H1 (cell line): ENCODE data around the gene UBE3B. TPM values are rescaled to one million over a fixed set of nuclear protein-coding genes. Genes with fewer than 3 reads are reported as not detected.

Source experiments
- CTCF ChIA-PET: fragments of 300-600 bp; sonication (Branson Sonifier 250); formaldehyde crosslinking; loops from one replicate; lab custom pipeline; 2021; ENCODE audit not compliant: partially characterized antibody; lab: Charles Lee
- POLR2A ChIA-PET: fragments of 300-600 bp; sonication (Branson Sonifier 250); formaldehyde crosslinking; loops from one replicate; lab custom pipeline; 2021; ENCODE audit warnings: inconsistent platforms; ENCODE audit not compliant: partially characterized antibody; lab: Charles Lee
- DNase-seq, 2 experiments: peaks; one replicate each; pipeline versions ENCODE4 v3.0.0 to v3.0.0-alpha.2; 2010 to 2022; ENCODE audit warnings: low spot score in 2 of 2, low read depth in 1 of 2, mixed read lengths in 1 of 2
- FAIRE-seq: peaks from 2 replicates; lab custom pipeline; 2011; peaks lifted over from hg19 to GRCh38; lab: Jason Lieb, UNC
- H2AFZ ChIP-seq: 2 replicates; pipeline ENCODE4 v1.8.1; 2012; ENCODE audit warnings: low read length, inconsistent platforms
- H2AK5ac ChIP-seq: 2 replicates; pipeline ENCODE4 v1.6.1; 2013; ENCODE audit warnings: low read depth, low read length
- H2BK120ac ChIP-seq: replicated peaks from 2 replicates; pipeline ENCODE3; 2013; ENCODE audit warnings: low read depth, low read length, inconsistent platforms
- H2BK12ac ChIP-seq: 2 replicates; pipeline ENCODE4 v1.6.1; 2013; ENCODE audit warnings: low read depth, low read length
- H2BK15ac ChIP-seq: 2 replicates; pipeline ENCODE4 v1.6.1; 2013; ENCODE audit warnings: low read length
- H2BK20ac ChIP-seq: 2 replicates; pipeline ENCODE4 v1.6.1; 2013; ENCODE audit warnings: low read length
- H2BK5ac ChIP-seq: 2 replicates; pipeline ENCODE4 v1.6.1; 2013; ENCODE audit warnings: low read depth, low read length
- H3K14ac ChIP-seq: 2 replicates; pipeline ENCODE4 v1.6.1; 2013; ENCODE audit warnings: inconsistent platforms; ENCODE audit not compliant: insufficient read length
- H3K18ac ChIP-seq: 2 replicates; pipeline ENCODE4 v1.6.1; 2013; ENCODE audit warnings: low read length; ENCODE audit errors: extremely low read depth
- H3K23ac ChIP-seq: 2 replicates; pipeline ENCODE4 v1.6.1; 2013; ENCODE audit warnings: inconsistent platforms; ENCODE audit not compliant: insufficient read length
- H3K23me2 ChIP-seq: 2 replicates; pipeline ENCODE4 v1.6.1; 2013; ENCODE audit warnings: low read depth, low read length
- H3K27ac ChIP-seq: 2 replicates; pipeline ENCODE4 v1.6.1; 2011; ENCODE audit warnings: low read depth, low read length, inconsistent platforms
- H3K27me3 ChIP-seq, 4 experiments: replicated peaks in 1 of 4; 1 replicate in 1 of 4; 2 replicates in 3 of 4; pipeline versions ENCODE4 v1.6.1 to v1.8.1; 2011 to 2013; ENCODE audit warnings: low read length in 3 of 4, mild to moderate bottlenecking in 3 of 4, inconsistent platforms in 2 of 4, mixed read lengths in 2 of 4, moderate library complexity in 1 of 4; ENCODE audit not compliant: control insufficient read depth in 3 of 4, insufficient read depth in 3 of 4; ENCODE audit errors: extremely low read depth in 1 of 4
- H3K36me3 ChIP-seq, 4 experiments: 2 replicates each; pipeline versions ENCODE4 v1.6.1 to v1.8.1; 2011 to 2013; ENCODE audit warnings: mild to moderate bottlenecking in 4 of 4, low read length in 3 of 4, moderate library complexity in 2 of 4, control low read depth in 1 of 4, inconsistent platforms in 1 of 4; ENCODE audit not compliant: insufficient read depth in 4 of 4, control insufficient read depth in 2 of 4
- H3K4ac ChIP-seq: replicated peaks from 2 replicates; pipeline ENCODE3; 2013; ENCODE audit warnings: low read length, low read depth, mixed read lengths, inconsistent platforms; ENCODE audit not compliant: insufficient read length
- H3K4me1 ChIP-seq, 4 experiments: replicated peaks in 1 of 4; 1 replicate in 1 of 4; 2 replicates in 3 of 4; pipeline versions ENCODE4 v1.6.1 to v1.8.1; 2011 to 2013; ENCODE audit warnings: low read length in 3 of 4, inconsistent platforms in 2 of 4, mixed read lengths in 1 of 4; ENCODE audit not compliant: insufficient read depth in 4 of 4, control insufficient read depth in 3 of 4
- H3K4me2 ChIP-seq, 2 experiments: 2 replicates each; pipeline versions ENCODE4 v1.6.1 to v1.8.1; 2011 to 2013; ENCODE audit warnings: low read depth in 2 of 2, low read length in 2 of 2, control low read depth in 1 of 2, inconsistent platforms in 1 of 2, mild to moderate bottlenecking in 1 of 2; ENCODE audit not compliant: insufficient read depth in 1 of 2
- H3K4me3 ChIP-seq, 4 experiments: fragments of 200-600, 300-600 bp in 1 of 4; sonication (generic), shearing (Covaris generic), sonication (Bioruptor Twin) in 1 of 4; 2 replicates each; pipeline versions ENCODE4 v1.5.1 to v1.8.1; 2011 to 2016; ENCODE audit warnings: low read length in 4 of 4, low read depth in 3 of 4, control low read depth in 2 of 4, inconsistent platforms in 2 of 4, mild to moderate bottlenecking in 2 of 4, mixed read lengths in 1 of 4, moderate library complexity in 1 of 4; ENCODE audit not compliant: insufficient read depth in 2 of 4; ENCODE audit errors: extremely low read depth in 1 of 4
- H3K56ac ChIP-seq: replicated peaks from 2 replicates; pipeline ENCODE3; 2013; ENCODE audit warnings: low read depth, mild to moderate bottlenecking, mixed read lengths, low read length, inconsistent platforms; ENCODE audit not compliant: insufficient read length
- H3K79me1 ChIP-seq: 2 replicates; pipeline ENCODE4 v1.6.1; 2013; ENCODE audit warnings: low read depth, low read length, control low read depth
- H3K79me2 ChIP-seq, 2 experiments: 2 replicates each; pipeline versions ENCODE4 v1.6.1 to v1.8.1; 2012 to 2013; ENCODE audit warnings: low read length in 2 of 2, mild to moderate bottlenecking in 2 of 2, inconsistent platforms in 1 of 2; ENCODE audit not compliant: insufficient read depth in 2 of 2, control insufficient read depth in 1 of 2
- H3K9ac ChIP-seq, 4 experiments: replicated peaks in 1 of 4; 1 replicate in 1 of 4; 2 replicates in 3 of 4; pipeline versions ENCODE4 v1.6.1 to v1.8.1; 2011 to 2013; ENCODE audit warnings: low read depth in 3 of 4, low read length in 3 of 4, control low read depth in 2 of 4, mild to moderate bottlenecking in 2 of 4, moderate library complexity in 2 of 4, inconsistent platforms in 1 of 4; ENCODE audit errors: extremely low read depth in 1 of 4
- H3K9me3 ChIP-seq, 2 experiments: 2 replicates each; pipeline versions ENCODE4 v1.6.1 to v1.8.1; 2012 to 2013; ENCODE audit warnings: mild to moderate bottlenecking in 2 of 2, moderate library complexity in 2 of 2, control low read depth in 1 of 2, inconsistent platforms in 1 of 2, low read depth in 1 of 2, low read length in 1 of 2, mixed read lengths in 1 of 2; ENCODE audit not compliant: insufficient read depth in 2 of 2
- H4K20me1 ChIP-seq, 2 experiments: replicated peaks in 1 of 2; 2 replicates each; pipeline versions ENCODE3 to v1.8.1; 2011 to 2013; ENCODE audit warnings: inconsistent platforms in 2 of 2, low read length in 2 of 2, mild to moderate bottlenecking in 1 of 2; ENCODE audit not compliant: insufficient read depth in 2 of 2, control insufficient read depth in 1 of 2
- H4K5ac ChIP-seq: 2 replicates; pipeline ENCODE4 v1.6.1; 2013; ENCODE audit warnings: low read length, low read depth, mixed read lengths, inconsistent platforms; ENCODE audit not compliant: insufficient read length
- H4K8ac ChIP-seq: 2 replicates; pipeline ENCODE4 v1.8.0; 2013; ENCODE audit warnings: mild to moderate bottlenecking, moderate library complexity, low read length, inconsistent platforms; ENCODE audit not compliant: insufficient read depth; ENCODE audit errors: extremely low read depth
- H4K91ac ChIP-seq: replicated peaks from 2 replicates; pipeline ENCODE3; 2013; ENCODE audit warnings: low read length, mixed read lengths, inconsistent platforms; ENCODE audit not compliant: insufficient read length
- BACH1 ChIP-seq: IDR thresholded peaks from 2 replicates; pipeline ENCODE4 v1.6.1; 2012; ENCODE audit warnings: low read length, improper control_type of control experiment
- BRCA1 ChIP-seq: IDR thresholded peaks from 2 replicates; pipeline ENCODE4 v1.6.1; 2012; ENCODE audit warnings: low read depth, low read length, improper control_type of control experiment
- CHD2 ChIP-seq: IDR thresholded peaks from 2 replicates; pipeline ENCODE4 v1.6.1; 2012; ENCODE audit warnings: low read length, improper control_type of control experiment
- GABPA ChIP-seq: IDR thresholded peaks from 2 replicates; pipeline ENCODE4 v1.6.1; 2011; ENCODE audit warnings: mild to moderate bottlenecking, low read length, moderate library complexity, borderline replicate concordance; ENCODE audit not compliant: insufficient read depth
- HDAC2 ChIP-seq, 2 experiments: fragments of 300-600 bp in 1 of 2; sonication (generic) in 1 of 2; IDR thresholded peaks; 2 replicates each; pipeline ENCODE4 v1.6.1; 2011 to 2012; ENCODE audit warnings: low read depth in 2 of 2, low read length in 2 of 2, mild to moderate bottlenecking in 2 of 2, moderate library complexity in 2 of 2, borderline replicate concordance in 1 of 2, inconsistent platforms in 1 of 2
- HDAC6 ChIP-seq: IDR thresholded peaks from one replicate; pipeline ENCODE4 v1.7.1; 2012; ENCODE audit warnings: low read depth, mild to moderate bottlenecking, inconsistent platforms, low read length, moderate library complexity
- KDM5A ChIP-seq: fragments of 200-600 bp; IDR thresholded peaks from 2 replicates; pipeline ENCODE4 v1.7.1; 2012; ENCODE audit warnings: mild to moderate bottlenecking, low read length, inconsistent platforms, mixed read lengths
- RNF2 ChIP-seq: fragments of 200-900, 300-1000 bp; sonication (generic); IDR thresholded peaks from 2 replicates; pipeline ENCODE4 v1.7.1; 2016; ENCODE audit warnings: borderline replicate concordance, low read depth, mild to moderate bottlenecking, antibody characterized with exemption, low read length; ENCODE audit not compliant: poor library complexity, severe bottlenecking; ENCODE audit errors: missing control alignments
- RXRA ChIP-seq: IDR thresholded peaks from 2 replicates; pipeline ENCODE4 v1.6.1; 2011; ENCODE audit warnings: low read depth, mild to moderate bottlenecking, low read length, moderate library complexity; ENCODE audit not compliant: insufficient read depth
- SIN3A ChIP-seq, 2 experiments: IDR thresholded peaks in 1 of 2; conservative IDR thresholded peaks in 1 of 2; 2 replicates each; pipeline ENCODE4 v1.6.1; 2011 to 2012; ENCODE audit warnings: low read length in 2 of 2, improper control_type of control experiment in 1 of 2, low read depth in 1 of 2, mild to moderate bottlenecking in 1 of 2
- SIRT6 ChIP-seq: IDR thresholded peaks from one replicate; pipeline ENCODE4 v1.7.1; 2012; ENCODE audit warnings: low read length, inconsistent platforms
- SP1 ChIP-seq: IDR thresholded peaks from 2 replicates; pipeline ENCODE4 v1.6.1; 2011; ENCODE audit warnings: low read depth, low read length
- YY1 ChIP-seq: IDR thresholded peaks from 2 replicates; pipeline ENCODE4 v1.6.1; 2011; ENCODE audit warnings: low read depth, mild to moderate bottlenecking, low read length
- WGBS, 2 experiments: shearing (Covaris generic) in 1 of 2; methylation state at CpG; one replicate each; pipeline versions ENCODE4 v1.1.6 to v1.1.7; 2013 to 2015; ENCODE audit warnings: low lambda C conversion rate in 2 of 2, mixed read lengths in 2 of 2, inconsistent platforms in 1 of 2, low coverage in 1 of 2, missing lambda C conversion rate in 1 of 2; ENCODE audit not compliant: insufficient replicate concordance in 2 of 2, insufficient coverage in 1 of 2, insufficient read length in 1 of 2; ENCODE audit errors: extremely low coverage in 1 of 2, missing lambda C conversion rate in 1 of 2; 5-methylcytosine and 5-hydroxymethylcytosine counted together
- polyA plus RNA-seq, 7 experiments: library from polyadenylated mRNA; depleted of rRNA in 3 of 7; stranded (reverse) in 5 of 7; unstranded in 2 of 7; fragments of >200 nt in 5 of 7; fragments of 200-250 nt in 2 of 7; gene quantifications; 1 replicate in 5 of 7; 2 replicates in 1 of 7; 4 replicates in 1 of 7; pipeline versions ENCODE4 v1.2.1 to v1.2.3, GENCODE V29; 2011 to 2013; ENCODE audit warnings: missing spikeins in 2 of 7, mixed read lengths in 2 of 7
- total RNA-seq: library from RNA; stranded (reverse); fragmentation: NEBNext Ultra II Directional; extraction: Animal tissue kit (Norgen Biotek cat#: 25700); gene quantifications from 2 replicates; pipeline ENCODE4 v1.2.1, GENCODE V29; 2021
- TF ChIP-seq, protein P1 (sequence below): IDR thresholded peaks from 2 replicates; pipeline ENCODE4 v1.6.1; 2011; ENCODE audit warnings: low read depth, mild to moderate bottlenecking, low read length; ENCODE audit not compliant: insufficient read depth

The UBE3B gene
- total and polyA plus RNA-seq, 2 of the 8 experiments (the other 6 are each of a cell fraction or from before 2014, with no cell fraction given), result 14.0 to 21.1 TPM

DNA sequence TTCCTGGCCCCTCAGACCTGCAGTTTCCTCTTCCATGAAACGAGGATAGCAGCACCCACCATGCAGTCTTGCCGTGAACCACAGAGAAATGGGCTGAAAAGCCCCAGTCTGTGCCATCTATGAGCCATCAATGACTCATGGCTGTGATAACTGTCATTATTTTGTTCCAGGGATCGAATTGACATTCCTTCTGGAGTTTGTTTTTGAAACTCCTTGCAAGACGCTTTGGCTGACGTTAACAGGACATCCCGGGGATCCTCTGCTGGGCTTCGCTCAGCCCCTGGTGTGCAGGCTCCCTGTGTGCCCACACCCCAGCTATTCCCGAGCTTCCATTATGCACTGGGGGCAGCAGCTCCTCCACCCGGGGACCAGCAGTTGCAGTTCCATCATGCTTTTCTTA lies 62.1 kb downstream of the UBE3B start:
- FAIRE-seq (no peak), DNase-seq (no peak)
- no peaks in the 10 kb centered on the region; a peak in 1 of 8 replicates for H3K36me3 ChIP-seq
- H3K4me2 ChIP-seq, result no peak overlapping the region
- no peaks in the 10 kb centered on the region for H3K27me3 ChIP-seq
- no peak overlapping the region for H2BK120ac ChIP-seq
- H4K20me1 ChIP-seq, result no peaks in the 10 kb centered on the region
- no peaks in the 10 kb centered on the region for H3K23me2 ChIP-seq
- no peak overlapping the region for H3K9ac ChIP-seq
- no peak overlapping the region for H3K27ac ChIP-seq
- CTCF ChIA-PET, result interaction anchor here (0.7 to 5.7 kb wide), 7 partner anchors 11 to 235 kb away, joined by 3 to 47 read pairs (median 4); no protein-coding TSS in a partner anchor
- H3K18ac ChIP-seq, result no peak overlapping the region
- no peak overlapping the region for H3K4me3 ChIP-seq
- POLR2A ChIA-PET, result interaction anchor here (0.7 to 2.8 kb wide), 3 partner anchors 10 to 14 kb away, joined by 3 to 7 read pairs (median 3); no protein-coding TSS in a partner anchor
- H4K5ac ChIP-seq, result no peak overlapping the region
- H2BK20ac ChIP-seq, result no peak overlapping the region
- no peak overlapping the region for H2BK12ac ChIP-seq
- no peaks in the 10 kb centered on the region for H3K4me1 ChIP-seq
- no peak overlapping the region for H2BK15ac ChIP-seq
- no peak overlapping the region for H3K56ac ChIP-seq
- no peaks in the 10 kb centered on the region for H3K9me3 ChIP-seq
- no peak overlapping the region for H2AFZ ChIP-seq
- no peak overlapping the region for H3K4ac ChIP-seq
- H3K79me2 ChIP-seq, result no peaks in the 10 kb centered on the region
- no peaks in the 10 kb centered on the region for H3K79me1 ChIP-seq
- no peak overlapping the region for H3K23ac ChIP-seq
- no peak overlapping the region for H3K14ac ChIP-seq
- H2AK5ac ChIP-seq, result no peak overlapping the region
- no peak overlapping the region for H4K91ac ChIP-seq
- no peak overlapping the region for H2BK5ac ChIP-seq
- 93% methylated on average over 9 of the region's 9 CpGs; no CpG with 5 or more reads in 1 of the 2 experiments for WGBS, 2 experiments
- no peak overlapping the region for H4K8ac ChIP-seq
- TF ChIP-seq KDM5A (no peak), CHD2 (no peak), BACH1 (no peak), HDAC2 (IDR thresholded peaks at IDR 0.05; ENCODE audit: borderline replicate concordance in 1 of 2, low read depth in 2 of 2, low read length in 2 of 2) (no peak), SIRT6 (no peak), GABPA (no peak), HDAC6 (no peak), YY1 (no peak), BRCA1 (no peak), RNF2 (no peak), SIN3A (conservative IDR thresholded peaks at IDR 0.05 in 1 of 2, IDR thresholded peaks at IDR 0.05 in 1 of 2; ENCODE audit: low read depth in 1 of 2, low read length in 2 of 2) (no peak), SP1 (no peak), RXRA (no peak)
- TF ChIP-seq, protein P1, sequence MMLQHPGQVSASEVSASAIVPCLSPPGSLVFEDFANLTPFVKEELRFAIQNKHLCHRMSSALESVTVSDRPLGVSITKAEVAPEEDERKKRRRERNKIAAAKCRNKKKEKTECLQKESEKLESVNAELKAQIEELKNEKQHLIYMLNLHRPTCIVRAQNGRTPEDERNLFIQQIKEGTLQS, result no peak
